ENCODE data around the gene AHNAK.

- TF ChIP-seq CTCF (IDR thresholded peaks at IDR 0.05) (no peak), POLR2A (IDR thresholded peaks at IDR 0.05) (no peak)
These were observed 6.0 kb upstream of the AHNAK start for GRCh38 chr11:62552485-62553079.

Measured in Peyer's patch (tissue), 4 donors.